Prostate gland (tissue), 2 donors: Measurements from ENCODE around the gene INO80E. TPM values are rescaled to one million over a fixed set of nuclear protein-coding genes. Genes with fewer than 3 reads are reported as not detected.

Experiments
- DNase-seq: peaks from one replicate; pipeline ENCODE4 v3.0.0-alpha.2; 2019; ENCODE audit warnings: low spot score
- H3K27ac ChIP-seq, 2 donors: fragments of 200-600 bp; sonication (generic); 2 replicates each; pipeline ENCODE4 v1.5.1; 2017 to 2019
- H3K27me3 ChIP-seq: fragments of 200-600 bp; sonication (generic); replicated peaks from 2 replicates; pipeline ENCODE4 v1.5.1; 2019; ENCODE audit not compliant: insufficient read depth
- H3K36me3 ChIP-seq, 2 donors: fragments of 200-600 bp; sonication (generic); 1 replicate in 1 of 2; 2 replicates in 1 of 2; pipeline versions ENCODE4 v1.5.1 to v1.8.1; 2017 to 2019
- H3K4me1 ChIP-seq: fragments of 200-600 bp; sonication (generic); replicated peaks from 2 replicates; pipeline ENCODE4 v1.5.1; 2019
- H3K4me3 ChIP-seq, 2 donors: fragments of 200-600 bp; sonication (generic); 2 replicates each; pipeline ENCODE4 v1.5.1; 2017 to 2019
- H3K9me3 ChIP-seq: fragments of 200-600 bp; sonication (generic); 2 replicates; pipeline ENCODE4 v1.5.1; 2017
- CTCF ChIP-seq, 4 experiments: fragments of 200-600 bp in 2 of 4; fragments of 450-650 bp in 2 of 4; sonication (generic) in 2 of 4; IDR thresholded peaks; 1 replicate in 3 of 4; 2 replicates in 1 of 4; pipeline ENCODE4 v1.5.1; 2016 to 2019; ENCODE audit warnings: antibody characterized with exemption in 4 of 4, mild to moderate bottlenecking in 2 of 4, moderate library complexity in 2 of 4
- POLR2A ChIP-seq: fragments of 450-650 bp; IDR thresholded peaks from one replicate; pipeline ENCODE4 v1.6.1; 2016; ENCODE audit warnings: antibody characterized with exemption, mild to moderate bottlenecking
- POLR2AphosphoS5 ChIP-seq: sonication (generic); formaldehyde crosslinking; IDR thresholded peaks from one replicate; pipeline ENCODE4 v1.6.1; 2017; ENCODE audit warnings: antibody characterized with exemption
- WGBS: methylation state at CpG from one replicate; pipeline ENCODE4 v1.1.5; 2018; 5-methylcytosine and 5-hydroxymethylcytosine counted together
- intact Hi-C: fragments of 100-400 bp; cut with DNase I; formaldehyde crosslinking; loops from one replicate; pipeline ENCODE4 v1.14.2; 2022
- total RNA-seq, 2 donors: library from RNA; depleted of rRNA; stranded (reverse); fragments of >200 nt; gene quantifications; one replicate each; pipeline ENCODE4 v1.1.0, GENCODE V29; 2016

The INO80E gene
- total RNA-seq, 2 donors from 2014 or later = 51.8 to 113 TPM

DNA sequence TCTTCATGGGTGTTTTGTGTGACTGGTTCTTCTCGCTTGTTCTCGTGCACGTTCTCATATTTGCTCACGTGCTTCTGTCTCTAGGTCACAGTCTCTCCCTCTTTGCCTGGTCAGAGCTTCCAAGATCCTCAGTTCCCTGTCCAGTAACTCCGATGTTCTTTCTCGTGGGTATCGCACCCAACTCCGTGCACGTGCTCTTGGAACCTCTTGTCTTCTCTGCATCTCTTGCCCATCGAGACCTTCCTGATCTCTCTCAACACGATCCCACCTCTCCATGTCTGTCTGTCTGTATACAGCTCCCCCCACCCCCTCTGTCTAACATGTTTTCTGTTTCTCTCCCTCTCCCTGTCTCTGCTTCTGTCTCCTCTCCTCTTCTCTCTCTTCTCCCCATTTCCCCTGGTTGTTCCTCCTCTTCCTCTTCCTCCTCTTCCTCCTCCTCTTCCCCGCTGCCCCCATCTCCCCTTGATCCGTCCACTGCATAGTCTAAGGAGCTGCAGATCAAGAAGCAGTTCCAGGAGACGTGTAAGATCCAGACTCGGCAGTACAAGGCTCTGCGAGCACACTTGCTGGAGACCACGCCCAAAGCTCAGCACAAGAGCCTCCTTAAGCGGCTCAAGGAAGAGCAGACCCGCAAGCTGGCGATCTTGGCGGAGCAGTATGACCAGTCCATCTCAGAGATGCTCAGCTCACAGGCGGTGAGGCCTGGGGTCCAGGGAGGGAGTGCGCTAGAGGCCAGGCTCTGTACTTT is 6.8 kb upstream of the INO80E start:
- DNase-seq = no peak
- Histone ChIP-seq H3K27ac (no peak overlapping the region), H3K36me3 (peaks cover 28 to 37% of the 10 kb centered on the region in 2 donors), H3K4me1 (peaks cover under 1% of the 10 kb centered on the region), H3K9me3 (no peaks in the 10 kb centered on the region), H3K27me3 (no peaks in the 10 kb centered on the region), H3K4me3 (no peak overlapping the region)
- intact Hi-C loops = no loop called here
- WGBS = 84% methylated on average over 23 of the region's 23 CpGs
- no peak for TF ChIP-seq POLR2A
- TF ChIP-seq CTCF (IDR thresholded peaks at IDR 0.05) = no peak
- TF ChIP-seq POLR2AphosphoS5 = no peak

GRCh38 chr16:29990034-29990433 is 6.0 kb upstream of the INO80E start:
- H3K9me3 ChIP-seq = no peaks in the 10 kb centered on the region
- H3K27me3 ChIP-seq = no peaks in the 10 kb centered on the region
- H3K4me3 ChIP-seq = no peak overlapping the region
- intact Hi-C loops = loop anchor here (10.0 kb wide), 1 partner anchor 65 kb away; the partner anchor contains the start of gene KCTD13
- H3K4me1 ChIP-seq = peaks cover 6% of the 10 kb centered on the region
- H3K27ac ChIP-seq = no peak overlapping the region
- TF ChIP-seq POLR2AphosphoS5 (no peak), POLR2A (no peak), CTCF (IDR thresholded peaks at IDR 0.05) (no peak)
- WGBS = 69% methylated on average over 2 of the region's 2 CpGs
- no peak for DNase-seq
- H3K36me3 ChIP-seq = peaks cover 22 to 35% of the 10 kb centered on the region in 2 donors

GRCh38 chr16:29990883-29991570 is 5.0 kb upstream of the INO80E start:
- peaks cover 12 to 25% of the 10 kb centered on the region in 2 donors for H3K36me3 ChIP-seq
- intact Hi-C loops = loop anchor here (10.0 kb wide), 1 partner anchor 66 kb away; the partner anchor contains the start of gene KCTD13
- no peaks in the 10 kb centered on the region for H3K9me3 ChIP-seq
- WGBS = 93% methylated on average over 31 of the region's 35 CpGs
- peaks cover 6% of the 10 kb centered on the region for H3K4me1 ChIP-seq
- no peak overlapping the region for H3K27ac ChIP-seq
- H3K27me3 ChIP-seq = no peaks in the 10 kb centered on the region
- no peak for DNase-seq
- no peak overlapping the region for H3K4me3 ChIP-seq
- TF ChIP-seq POLR2A (no peak), CTCF (IDR thresholded peaks at IDR 0.05) (no peak), POLR2AphosphoS5 (no peak)

GRCh38 chr16:29991571-29991904 is 4.5 kb upstream of the INO80E start:
- Histone ChIP-seq H3K27ac (no peak overlapping the region), H3K27me3 (no peaks in the 10 kb centered on the region), H3K36me3 (peaks cover 6 to 20% of the 10 kb centered on the region in 2 donors), H3K9me3 (no peaks in the 10 kb centered on the region), H3K4me1 (peaks cover 6% of the 10 kb centered on the region), H3K4me3 (no peak overlapping the region)
- DNase-seq = no peak
- intact Hi-C loops = loop anchor here (10.0 kb wide), 1 partner anchor 67 kb away; the partner anchor contains the start of gene KCTD13
- WGBS = 76% methylated on average over 5 of the region's 5 CpGs
- TF ChIP-seq CTCF (IDR thresholded peaks at IDR 0.05) (no peak), POLR2AphosphoS5 (no peak), POLR2A (no peak)
